CD8-positive, alpha-beta memory T cell (primary cell): ENCODE data around the gene PCDHB14. TPM values are rescaled to one million over a fixed set of nuclear protein-coding genes. Genes with fewer than 3 reads are reported as not detected.
"Not testable (repeated sequence)": the region's sequence is repeated elsewhere in the genome, so short reads cannot be mapped to it uniquely, and the experiment has no call there.

Source experiments
- CTCF ChIA-PET: fragments of 350-600 bp; sonication (Branson Sonifier 250); formaldehyde crosslinking; loops from one replicate; lab custom pipeline; 2021; ENCODE audit warnings: antibody characterized with exemption; lab: Charles Lee
- POLR2A ChIA-PET: fragments of 350-600 bp; sonication (Branson Sonifier 250); formaldehyde crosslinking; loops from one replicate; lab custom pipeline; 2021; ENCODE audit warnings: antibody characterized with exemption; lab: Charles Lee
- DNase-seq, 5 donors: peaks; one replicate each; pipeline versions ENCODE4 v3.0.0 to v3.0.0-alpha.2; 2020 to 2022; ENCODE audit warnings: mixed read lengths in 1 of 5
- H3K27ac ChIP-seq: one replicate; pipeline ENCODE4 v1.7.0; 2013; ENCODE audit warnings: low read depth, mild to moderate bottlenecking, low read length, moderate library complexity
- H3K27me3 ChIP-seq: 2 replicates; pipeline ENCODE4 v1.7.0; 2013; ENCODE audit warnings: low read length, mild to moderate bottlenecking; ENCODE audit not compliant: insufficient read depth, poor library complexity, severe bottlenecking
- H3K36me3 ChIP-seq: 2 replicates; pipeline ENCODE4 v1.7.0; 2013; ENCODE audit warnings: mild to moderate bottlenecking, low read length, moderate library complexity; ENCODE audit not compliant: insufficient read depth
- H3K4me1 ChIP-seq: 2 replicates; pipeline ENCODE4 v1.7.0; 2013; ENCODE audit warnings: mild to moderate bottlenecking, low read length, moderate library complexity; ENCODE audit not compliant: insufficient read depth
- H3K4me3 ChIP-seq: 2 replicates; pipeline ENCODE4 v1.7.0; 2013; ENCODE audit warnings: mild to moderate bottlenecking, low read length
- H3K9me3 ChIP-seq: 2 replicates; pipeline ENCODE4 v1.7.0; 2013; ENCODE audit warnings: mild to moderate bottlenecking, low read length
- H3K27ac Mint-ChIP-seq, 8 donors: one replicate each; pipeline ENCODE4 v1.8.0; 2020 to 2021; ENCODE audit warnings: mixed read lengths in 8 of 8, mild to moderate bottlenecking in 6 of 8, inconsistent platforms in 3 of 8, moderate library complexity in 3 of 8
- H3K27me3 Mint-ChIP-seq, 2 donors: one replicate each; pipeline ENCODE4 v1.8.0; 2020 to 2021; ENCODE audit warnings: mixed read lengths in 2 of 2, mild to moderate bottlenecking in 1 of 2, moderate library complexity in 1 of 2
- H3K36me3 Mint-ChIP-seq, 3 donors: one replicate each; pipeline ENCODE4 v1.8.0; 2020 to 2021; ENCODE audit warnings: mixed read lengths in 3 of 3, inconsistent platforms in 1 of 3, mild to moderate bottlenecking in 1 of 3
- H3K4me1 Mint-ChIP-seq, 3 donors: one replicate each; pipeline ENCODE4 v1.8.0; 2020 to 2021; ENCODE audit warnings: mixed read lengths in 3 of 3, inconsistent platforms in 1 of 3, mild to moderate bottlenecking in 1 of 3
- H3K4me3 Mint-ChIP-seq, 7 donors: one replicate each; pipeline ENCODE4 v1.8.0; 2020 to 2021; ENCODE audit warnings: mixed read lengths in 7 of 7, mild to moderate bottlenecking in 6 of 7, moderate library complexity in 4 of 7, inconsistent platforms in 2 of 7
- H3K9me3 Mint-ChIP-seq, 5 donors: one replicate each; pipeline ENCODE4 v1.8.0; 2020 to 2022; ENCODE audit warnings: mixed read lengths in 5 of 5, mild to moderate bottlenecking in 3 of 5, moderate library complexity in 2 of 5, inconsistent platforms in 1 of 5
- polyA plus RNA-seq: library from polyadenylated mRNA; unstranded; fragments of 300-500 nt; fragmentation: Illumina TruSeq; gene quantifications from one replicate; pipeline ENCODE4 v1.2.3, GENCODE V29; 2021
- total RNA-seq, 2 experiments: library from RNA; stranded (reverse); gene quantifications; one replicate each; pipeline ENCODE4 v1.2.3, GENCODE V29; 2021

Gene PCDHB14
- total and polyA plus RNA-seq, 3 experiments from 2014 or later: 0.09 TPM; not detected in 2

GRCh38 chr5:141241496-141241895 is 18.4 kb downstream of the PCDHB14 start:
- Histone ChIP-seq H3K27me3 (peaks cover 3% of the 10 kb centered on the region), H3K27ac (no peak overlapping the region), H3K4me1 (no peaks in the 10 kb centered on the region), H3K36me3 (no peaks in the 10 kb centered on the region), H3K9me3 (peaks cover 20% of the 10 kb centered on the region), H3K4me3 (no peak overlapping the region)
- Mint-ChIP-seq H3K9me3 (peaks cover 58 to 81% (median 77%) of the 10 kb centered on the region in 5 donors), H3K4me3 (no peak overlapping the region), H3K27me3 (peaks cover 39 to 60% of the 10 kb centered on the region in 2 donors), H3K4me1 (peaks cover 1 to 5% (median 3%) of the 10 kb centered on the region in 3 donors), H3K36me3 (peaks cover 4 to 22% (median 8%) of the 10 kb centered on the region in 3 donors), H3K27ac (no peak overlapping the region)
- ChIA-PET CTCF (no interaction called here), POLR2A (no interaction called here)
- no peak for DNase-seq

GRCh38 chr5:141245250-141245717 is 22.1 kb downstream of the PCDHB14 start, which contains the start of gene PCDHB15:
TSS of gene PCDHB15 (plus strand) at chr5:141245395. CDS start at chr5:141245579, 184 bp downstream.
- H3K27me3 ChIP-seq: no peaks in the 10 kb centered on the region
- POLR2A ChIA-PET: no interaction called here
- Mint-ChIP-seq H3K27ac (peak within 1 kb of the TSS in 1 of 8 donors; percentile 10), H3K4me1 (peaks cover 1 to 5% (median 3%) of the 10 kb centered on the region in 3 donors), H3K9me3 (peaks cover 65 to 83% (median 82%) of the 10 kb centered on the region in 5 donors), H3K4me3 (peak within 1 kb of the TSS in 4 of 7 donors; percentile 29 to 62 (median 48)), H3K36me3 (peaks cover 0 to 38% (median 15%) of the 10 kb centered on the region in 3 donors), H3K27me3 (peaks cover 21 to 37% of the 10 kb centered on the region in 2 donors)
- DNase-seq: peak in 1 of 5 donors; percentile 6
- H3K9me3 ChIP-seq: peaks cover 22% of the 10 kb centered on the region
- H3K27ac ChIP-seq: no peak within 1 kb of the TSS
- no peak within 1 kb of the TSS for H3K4me3 ChIP-seq
- CTCF ChIA-PET: interaction anchor here (0.7 to 2.0 kb wide), 2 partner anchors 75 to 319 kb away, joined by 3 to 5 read pairs; partner anchors contain the start of gene TAF7
- H3K36me3 ChIP-seq: no peaks in the 10 kb centered on the region
- no peaks in the 10 kb centered on the region for H3K4me1 ChIP-seq

- peaks cover 22% of the 10 kb centered on the region for H3K9me3 ChIP-seq
- H3K27ac Mint-ChIP-seq, H3K4me1 ChIP-seq, H3K27ac ChIP-seq, CTCF ChIA-PET, H3K4me3 Mint-ChIP-seq, H3K27me3 ChIP-seq, POLR2A ChIA-PET, H3K36me3 ChIP-seq, H3K4me1 Mint-ChIP-seq, DNase-seq, H3K4me3 ChIP-seq: not testable (repeated sequence)
- Mint-ChIP-seq H3K9me3 (peaks cover 61 to 87% (median 86%) of the 10 kb centered on the region in 5 donors), H3K27me3 (peaks cover 17 to 26% of the 10 kb centered on the region in 2 donors), H3K36me3 (peaks cover 0 to 29% (median 13%) of the 10 kb centered on the region in 3 donors)
Observed at GRCh38 chr5:141246971-141247370, 23.8 kb downstream of the PCDHB14 start.

- H3K9me3 ChIP-seq: peaks cover 22% of the 10 kb centered on the region
- H3K27ac ChIP-seq, H3K36me3 ChIP-seq, H3K27ac Mint-ChIP-seq, H3K27me3 ChIP-seq, DNase-seq, H3K4me1 ChIP-seq, H3K4me3 ChIP-seq, CTCF ChIA-PET, H3K4me1 Mint-ChIP-seq, POLR2A ChIA-PET: not testable (repeated sequence)
- Mint-ChIP-seq H3K4me3 (peak overlapping the region in 1 of 7 donors; percentile 38), H3K9me3 (peaks cover 60 to 86% (median 85%) of the 10 kb centered on the region in 5 donors), H3K36me3 (peaks cover 0 to 26% (median 13%) of the 10 kb centered on the region in 3 donors), H3K27me3 (peaks cover 17 to 23% of the 10 kb centered on the region in 2 donors)
Observed at GRCh38 chr5:141247434-141247833, 24.3 kb downstream of the PCDHB14 start.

- H3K9me3 Mint-ChIP-seq: peaks cover 62 to 88% (median 84%) of the 10 kb centered on the region in 5 donors
- Histone ChIP-seq H3K27me3 (no peaks in the 10 kb centered on the region), H3K36me3 (no peaks in the 10 kb centered on the region), H3K9me3 (peaks cover 22% of the 10 kb centered on the region), H3K4me3 (no peak overlapping the region), H3K4me1 (no peaks in the 10 kb centered on the region), H3K27ac (no peak overlapping the region)
- ChIA-PET CTCF (no interaction called here), POLR2A (no interaction called here)
- H3K27me3 Mint-ChIP-seq: peaks cover 0 to 4% of the 10 kb centered on the region in 2 donors
- DNase-seq: no peak
- peaks cover 5 to 31% (median 7%) of the 10 kb centered on the region in 3 donors for H3K36me3 Mint-ChIP-seq
- no peaks in the 10 kb centered on the region for H3K4me1 Mint-ChIP-seq
- H3K27ac Mint-ChIP-seq: no peak overlapping the region
- H3K4me3 Mint-ChIP-seq: no peak overlapping the region
Observed at GRCh38 chr5:141250576-141250975, 27.4 kb downstream of the PCDHB14 start.

- Histone ChIP-seq H3K27me3 (no peaks in the 10 kb centered on the region), H3K4me1 (no peaks in the 10 kb centered on the region), H3K27ac (no peak overlapping the region), H3K9me3 (peaks cover 38% of the 10 kb centered on the region), H3K36me3 (no peaks in the 10 kb centered on the region), H3K4me3 (no peak overlapping the region)
- no peaks in the 10 kb centered on the region for H3K27me3 Mint-ChIP-seq
- peaks cover 77 to 98% (median 94%) of the 10 kb centered on the region in 5 donors for H3K9me3 Mint-ChIP-seq
- DNase-seq: no peak
- ChIA-PET POLR2A (interaction anchor here (0.6 kb wide), 1 partner anchor 260 kb away, joined by 3 read pairs; no protein-coding TSS in a partner anchor), CTCF (no interaction called here)
- H3K27ac Mint-ChIP-seq: no peak overlapping the region
- no peaks in the 10 kb centered on the region for H3K4me1 Mint-ChIP-seq
- peaks cover 7 to 43% (median 22%) of the 10 kb centered on the region in 3 donors for H3K36me3 Mint-ChIP-seq
- H3K4me3 Mint-ChIP-seq: no peak overlapping the region
Observed at GRCh38 chr5:141258464-141258863, 35.3 kb downstream of the PCDHB14 start.

GRCh38 chr5:141258948-141259347 is 35.8 kb downstream of the PCDHB14 start:
- no peak overlapping the region for H3K27ac ChIP-seq
- peaks cover 8 to 40% (median 24%) of the 10 kb centered on the region in 3 donors for H3K36me3 Mint-ChIP-seq
- POLR2A ChIA-PET: no interaction called here
- H3K27ac Mint-ChIP-seq: no peak overlapping the region
- no peak overlapping the region for H3K4me3 ChIP-seq
- H3K4me1 Mint-ChIP-seq: no peaks in the 10 kb centered on the region
- DNase-seq: no peak
- no peaks in the 10 kb centered on the region for H3K4me1 ChIP-seq
- peaks cover 75 to 98% (median 94%) of the 10 kb centered on the region in 5 donors for H3K9me3 Mint-ChIP-seq
- H3K9me3 ChIP-seq: peaks cover 36% of the 10 kb centered on the region
- no peak overlapping the region for H3K4me3 Mint-ChIP-seq
- no peaks in the 10 kb centered on the region for H3K27me3 ChIP-seq
- no peaks in the 10 kb centered on the region for H3K36me3 ChIP-seq
- CTCF ChIA-PET: no interaction called here
- H3K27me3 Mint-ChIP-seq: no peaks in the 10 kb centered on the region

- Mint-ChIP-seq H3K4me3 (no peak overlapping the region), H3K36me3 (peaks cover 4 to 33% (median 33%) of the 10 kb centered on the region in 3 donors), H3K27me3 (no peaks in the 10 kb centered on the region), H3K9me3 (peaks cover 71 to 98% (median 91%) of the 10 kb centered on the region in 5 donors), H3K27ac (no peak overlapping the region), H3K4me1 (no peaks in the 10 kb centered on the region)
- Histone ChIP-seq H3K27me3 (no peaks in the 10 kb centered on the region), H3K4me1 (no peaks in the 10 kb centered on the region), H3K27ac (no peak overlapping the region), H3K4me3 (no peak overlapping the region), H3K9me3 (peaks cover 48% of the 10 kb centered on the region), H3K36me3 (no peaks in the 10 kb centered on the region)
- POLR2A ChIA-PET: no interaction called here
- CTCF ChIA-PET: interaction anchor here (1.4 kb wide), 1 partner anchor 10 kb away, joined by 3 read pairs; no protein-coding TSS in a partner anchor
- no peak for DNase-seq
Observed at GRCh38 chr5:141260458-141261237, 37.5 kb downstream of the PCDHB14 start.
